ENCODE measurements around the gene STRN3. TPM values are rescaled to one million over a fixed set of nuclear protein-coding genes. Genes with fewer than 3 reads are reported as not detected.
"Not testable (repeated sequence)": the region's sequence is repeated elsewhere in the genome, so short reads cannot be mapped to it uniquely, and the experiment has no call there.

The STRN3 gene
- total and polyA plus RNA-seq, 10 donors: 7.6 to 50.1 (median 34.3) TPM

DNA sequence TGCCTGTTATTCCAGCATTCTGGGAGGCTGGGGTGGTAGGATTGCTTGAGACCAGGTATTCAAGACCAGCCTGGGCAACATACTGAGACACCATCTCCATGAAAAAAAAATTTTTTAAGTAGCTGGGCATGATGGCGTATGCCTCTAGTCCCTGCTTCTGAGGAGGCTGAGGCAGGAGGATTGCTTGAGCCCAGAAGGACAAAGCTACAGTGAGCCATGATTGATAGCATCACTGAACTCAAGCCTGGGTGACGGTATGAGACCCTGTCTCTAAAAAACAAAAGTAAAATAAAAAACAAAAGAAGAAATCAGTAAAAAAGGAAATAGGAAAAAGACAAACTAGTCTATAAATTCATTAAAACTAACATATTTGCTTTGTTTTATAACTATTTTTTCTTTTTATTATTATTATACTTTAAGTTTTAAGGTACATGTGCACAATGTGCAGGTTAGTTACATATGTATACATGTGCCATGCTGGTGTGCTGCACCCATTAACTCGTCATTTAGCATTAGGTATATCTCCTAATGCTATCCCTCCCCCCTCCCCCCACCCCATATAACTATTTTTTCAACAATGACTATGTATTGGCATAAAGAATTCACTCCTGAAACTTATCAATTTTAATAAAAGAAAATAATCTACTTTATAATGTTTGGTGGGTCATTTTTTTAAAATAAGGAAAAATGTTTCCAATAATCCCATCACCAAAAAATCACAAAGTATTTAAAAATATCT is 16.2 kb downstream of the STRN3 start:
- no peak for TF ChIP-seq POLR2A (IDR thresholded peaks at IDR 0.05)
- TF ChIP-seq, protein P1, sequence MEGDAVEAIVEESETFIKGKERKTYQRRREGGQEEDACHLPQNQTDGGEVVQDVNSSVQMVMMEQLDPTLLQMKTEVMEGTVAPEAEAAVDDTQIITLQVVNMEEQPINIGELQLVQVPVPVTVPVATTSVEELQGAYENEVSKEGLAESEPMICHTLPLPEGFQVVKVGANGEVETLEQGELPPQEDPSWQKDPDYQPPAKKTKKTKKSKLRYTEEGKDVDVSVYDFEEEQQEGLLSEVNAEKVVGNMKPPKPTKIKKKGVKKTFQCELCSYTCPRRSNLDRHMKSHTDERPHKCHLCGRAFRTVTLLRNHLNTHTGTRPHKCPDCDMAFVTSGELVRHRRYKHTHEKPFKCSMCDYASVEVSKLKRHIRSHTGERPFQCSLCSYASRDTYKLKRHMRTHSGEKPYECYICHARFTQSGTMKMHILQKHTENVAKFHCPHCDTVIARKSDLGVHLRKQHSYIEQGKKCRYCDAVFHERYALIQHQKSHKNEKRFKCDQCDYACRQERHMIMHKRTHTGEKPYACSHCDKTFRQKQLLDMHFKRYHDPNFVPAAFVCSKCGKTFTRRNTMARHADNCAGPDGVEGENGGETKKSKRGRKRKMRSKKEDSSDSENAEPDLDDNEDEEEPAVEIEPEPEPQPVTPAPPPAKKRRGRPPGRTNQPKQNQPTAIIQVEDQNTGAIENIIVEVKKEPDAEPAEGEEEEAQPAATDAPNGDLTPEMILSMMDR (IDR thresholded peaks at IDR 0.05 in 8 of 11, conservative IDR thresholded peaks at IDR 0.05 in 3 of 11): no peak
- no peak for TF ChIP-seq POLR2AphosphoS5 (IDR thresholded peaks at IDR 0.05)
- no peak for DNase-seq
- Histone ChIP-seq H3K36me3 (peaks cover 0 to 53% (median 15%) of the 10 kb centered on the region in 6 donors), H3K4me3 (no peak overlapping the region), H3K4me1 (peaks cover 0 to 28% (median 0%) of the 10 kb centered on the region in 6 donors), H3K27me3 (replicated peaks in 1 of 7) (no peaks in the 10 kb centered on the region), H3K27ac (no peak overlapping the region), H3K9me3 (no peaks in the 10 kb centered on the region)
- WGBS, 5 donors: 88 to 97% (median 94%) methylated on average over 3 of the region's 3 CpGs
- intact Hi-C loops (cut with DNase I; ENCODE audit: low total_unique reads): no loop called here

DNA sequence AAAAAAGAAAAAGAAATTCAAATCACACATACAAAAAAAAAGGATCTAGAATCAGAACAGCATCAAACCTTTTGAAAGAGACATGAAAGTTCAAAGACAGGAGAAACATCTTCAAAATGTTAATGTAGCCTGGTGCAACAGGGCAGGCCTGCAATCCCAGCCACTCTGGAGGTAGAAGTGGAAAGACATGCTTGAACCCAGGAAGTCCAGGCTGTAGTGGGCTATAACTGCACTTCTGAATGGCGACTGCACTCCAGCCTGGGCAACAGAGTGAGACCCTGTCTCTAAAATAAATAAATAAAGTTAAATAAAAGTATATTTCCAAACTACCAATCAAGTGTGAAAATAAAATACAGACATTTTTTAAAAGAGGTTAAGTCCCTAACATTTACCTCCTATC is 19.5 kb downstream of the STRN3 start:
- intact Hi-C loops (cut with DNase I; ENCODE audit: low total_unique reads): no loop called here

DNA sequence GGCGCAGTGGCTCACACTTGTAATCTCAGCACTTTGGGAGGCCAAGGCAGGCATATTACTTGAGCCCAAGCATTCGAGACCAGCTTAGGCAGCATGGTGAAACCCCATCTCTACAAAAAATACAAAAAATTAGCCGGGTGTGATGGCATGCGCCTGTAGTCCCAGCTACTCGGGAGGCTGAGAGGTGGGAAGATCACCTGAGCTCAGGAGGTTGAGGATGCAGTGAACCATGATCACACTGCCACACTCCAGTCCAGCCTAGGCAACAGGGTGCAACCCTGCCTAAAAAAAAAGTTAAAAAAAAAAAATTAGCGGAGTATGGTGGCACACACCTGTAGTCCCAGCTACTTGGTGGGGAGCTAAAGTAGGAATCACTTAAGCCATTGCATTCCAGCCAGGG is 22.2 kb downstream of the STRN3 start:
- Histone ChIP-seq H3K4me1 (peaks cover 0 to 12% (median 0%) of the 10 kb centered on the region in 6 donors), H3K9me3 (peaks cover 0 to 14% (median 9%) of the 10 kb centered on the region in 8 donors), H3K36me3 (peaks cover 0 to 75% (median 20%) of the 10 kb centered on the region in 6 donors)
- WGBS, 5 donors: 89 to 97% (median 95%) methylated on average over 6 of the region's 6 CpGs
- H3K27ac ChIP-seq; H3K4me3 ChIP-seq; H3K27me3 ChIP-seq (replicated peaks in 1 of 7); intact Hi-C loops (cut with DNase I; ENCODE audit: low total_unique reads); DNase-seq: not testable (repeated sequence)

More for the DNA sequence above, 19.5 kb downstream of the STRN3 start:
- no peak overlapping the region for H3K4me3 ChIP-seq
- H3K36me3 ChIP-seq: peaks cover 0 to 66% (median 19%) of the 10 kb centered on the region in 6 donors
- no peak overlapping the region for H3K27ac ChIP-seq
- 81 to 96% (median 90%) methylated on average over 1 of the region's 1 CpG for WGBS, 5 donors
- no peak for TF ChIP-seq POLR2A (IDR thresholded peaks at IDR 0.05)
- TF ChIP-seq POLR2AphosphoS5 (IDR thresholded peaks at IDR 0.05): no peak
- TF ChIP-seq, protein P1 (IDR thresholded peaks at IDR 0.05 in 8 of 11, conservative IDR thresholded peaks at IDR 0.05 in 3 of 11): no peak
- H3K27me3 ChIP-seq (replicated peaks in 1 of 7): no peaks in the 10 kb centered on the region
- DNase-seq: no peak
- H3K9me3 ChIP-seq: no peaks in the 10 kb centered on the region
- peaks cover 0 to 14% (median 0%) of the 10 kb centered on the region in 6 donors for H3K4me1 ChIP-seq

DNA sequence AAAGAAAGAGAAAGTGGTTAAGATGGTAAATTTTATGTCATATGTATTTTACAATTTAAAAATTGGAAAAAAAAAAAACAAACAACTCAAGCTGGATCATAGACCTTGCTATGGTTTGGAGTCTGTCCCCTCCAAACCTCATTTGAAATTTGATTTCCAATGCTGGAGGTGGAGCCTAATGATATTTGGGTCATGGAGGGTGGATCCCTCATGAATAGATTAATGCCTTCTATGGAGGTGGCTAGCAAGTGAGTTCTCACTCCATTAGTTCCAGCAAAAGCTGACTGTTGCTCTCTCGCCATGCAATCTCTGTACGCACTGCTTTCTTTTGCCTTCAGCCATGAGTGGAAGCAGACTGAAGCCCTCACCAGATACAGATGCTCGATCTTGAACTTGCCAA is 22.9 kb downstream of the STRN3 start:
- peaks cover 0 to 21% (median 16%) of the 10 kb centered on the region in 8 donors for H3K9me3 ChIP-seq
- TF ChIP-seq, protein P1 (IDR thresholded peaks at IDR 0.05 in 8 of 11, conservative IDR thresholded peaks at IDR 0.05 in 3 of 11): no peak
- TF ChIP-seq POLR2AphosphoS5 (IDR thresholded peaks at IDR 0.05): no peak
- TF ChIP-seq POLR2A (IDR thresholded peaks at IDR 0.05): no peak
- 92 to 100% (median 96%) methylated on average over 3 of the region's 3 CpGs for WGBS, 5 donors

More for the DNA sequence above, 22.9 kb downstream of the STRN3 start:
- Histone ChIP-seq H3K4me1 (peaks cover 0 to 12% (median 0%) of the 10 kb centered on the region in 6 donors), H3K27me3 (replicated peaks in 1 of 7) (no peaks in the 10 kb centered on the region), H3K27ac (no peak overlapping the region), H3K4me3 (no peak overlapping the region), H3K36me3 (peaks cover 0 to 77% (median 25%) of the 10 kb centered on the region in 6 donors)
- intact Hi-C loops (cut with DNase I; ENCODE audit: low total_unique reads): no loop called here
- DNase-seq: no peak

Data from spleen (tissue), 11 donors.